HCT116 (cell line): ENCODE data around the gene DAZAP1. TPM values are rescaled to one million over a fixed set of nuclear protein-coding genes. Genes with fewer than 3 reads are reported as not detected.

Experiments used
- ATAC-seq: fragments of 200-7000 bp; cut with Tn5 transposase; 2 replicates; pipeline ENCODE4 v1.9.1; 2020; ENCODE audit warnings: mild to moderate bottlenecking, moderate library complexity
- BruUV-seq: library from RNA; stranded (reverse); fragments of 400-500 nt; replicated peaks from 2 replicates; lab custom pipeline; 2021; lab: Mats Ljungman, UMichigan
- CTCF ChIA-PET: fragments of 300-600 bp; sonication (Branson Sonifier 250); formaldehyde crosslinking; loops from one replicate; lab custom pipeline; 2021; ENCODE audit warnings: antibody characterized with exemption; lab: Charles Lee
- POLR2A ChIA-PET: fragments of 300-600, 350-600 bp; sonication (Branson Sonifier 250); formaldehyde crosslinking; loops from one replicate; lab custom pipeline; 2021; ENCODE audit warnings: antibody characterized with exemption; lab: Charles Lee
- RAD21 ChIA-PET, 2 experiments: fragments of 300-600 bp; sonication (Branson Sonifier 250); formaldehyde crosslinking; loops; one replicate each; lab custom pipeline; 2023; ENCODE audit warnings: low total read pairs in 2 of 2; ENCODE audit not compliant: uncharacterized antibody in 2 of 2, unreplicated experiment in 2 of 2, low non-redundant PET in 1 of 2; lab: Charles Lee
- DNase-seq: peaks from one replicate; pipeline ENCODE4 v3.0.0-alpha.2; 2010; ENCODE audit warnings: low read depth, low spot score
- H2AFZ ChIP-seq: fragments of 200-600 bp; shearing (Covaris generic), sonication (generic); 2 replicates; pipeline ENCODE4 v1.6.1; 2017; ENCODE audit warnings: low read depth, mixed run types, mixed read lengths, antibody characterized with exemption, low read length; ENCODE audit not compliant: poor library complexity, severe bottlenecking
- H3K27ac ChIP-seq: 2 replicates; pipeline ENCODE4 v1.5.1; 2012; ENCODE audit warnings: low read depth, low read length
- H3K27me3 ChIP-seq: fragments of 200-600 bp; sonication (generic); 2 replicates; pipeline ENCODE4 v1.6.1; 2016; ENCODE audit warnings: mixed run types, low read length, mixed read lengths; ENCODE audit not compliant: insufficient read depth
- H3K36me3 ChIP-seq, 2 experiments: fragments of 200-500 bp in 1 of 2; fragments of 200-600 bp in 1 of 2; sonication (Bioruptor generic) in 1 of 2; sonication (generic) in 1 of 2; 2 replicates each; pipeline versions ENCODE4 v1.5.1 to v1.6.1; 2014 to 2016; ENCODE audit warnings: low read length in 2 of 2, inconsistent platforms in 1 of 2, mixed read lengths in 1 of 2, mixed run types in 1 of 2; ENCODE audit not compliant: insufficient read depth in 2 of 2, control insufficient read depth in 1 of 2
- H3K4me1 ChIP-seq, 2 experiments: fragments of 200-600 bp in 1 of 2; sonication (generic) in 1 of 2; 2 replicates each; pipeline versions ENCODE4 v1.5.1 to v1.6.1; 2012 to 2017; ENCODE audit warnings: low read length in 2 of 2, inconsistent platforms in 1 of 2, mild to moderate bottlenecking in 1 of 2, mixed read lengths in 1 of 2, mixed run types in 1 of 2, moderate library complexity in 1 of 2; ENCODE audit not compliant: insufficient read depth in 2 of 2, control insufficient read depth in 1 of 2
- H3K4me2 ChIP-seq: fragments of 200-600 bp; sonication (generic); 2 replicates; pipeline ENCODE4 v1.6.1; 2017; ENCODE audit warnings: mixed run types, low read length, mixed read lengths
- H3K4me3 ChIP-seq, 2 experiments: fragments of 200-600 bp in 1 of 2; sonication (generic) in 1 of 2; replicated peaks in 1 of 2; 2 replicates each; pipeline ENCODE4 v1.5.1; 2011 to 2016; ENCODE audit warnings: low read length in 2 of 2, control low read depth in 1 of 2, low read depth in 1 of 2, mild to moderate bottlenecking in 1 of 2, mixed read lengths in 1 of 2, mixed run types in 1 of 2
- H3K79me2 ChIP-seq: fragments of 200-600 bp; sonication (generic); 2 replicates; pipeline ENCODE4 v1.6.1; 2017; ENCODE audit warnings: mild to moderate bottlenecking, mixed run types, low read length, moderate library complexity, mixed read lengths; ENCODE audit not compliant: insufficient read depth
- H3K9ac ChIP-seq: fragments of 200-600 bp; sonication (generic); 2 replicates; pipeline ENCODE4 v1.6.1; 2016; ENCODE audit warnings: low read length, mixed read lengths
- H3K9me2 ChIP-seq: fragments of 200-600 bp; sonication (generic), shearing (Covaris generic); 2 replicates; pipeline ENCODE4 v1.6.1; 2017; ENCODE audit warnings: mixed run types, mild to moderate bottlenecking, moderate library complexity; ENCODE audit not compliant: insufficient read depth
- H3K9me3 ChIP-seq, 2 experiments: fragments of 200-500 bp in 1 of 2; fragments of 200-600 bp in 1 of 2; sonication (Bioruptor generic) in 1 of 2; sonication (generic) in 1 of 2; 2 replicates each; pipeline ENCODE4 v1.6.1; 2014 to 2017; ENCODE audit warnings: low read length in 2 of 2, mixed read lengths in 2 of 2, inconsistent platforms in 1 of 2, low read depth in 1 of 2, mild to moderate bottlenecking in 1 of 2, mixed run types in 1 of 2, moderate library complexity in 1 of 2; ENCODE audit not compliant: control insufficient read depth in 1 of 2, insufficient read depth in 1 of 2
- H4K20me1 ChIP-seq: fragments of 200-600 bp; sonication (generic), shearing (Covaris generic); 2 replicates; pipeline ENCODE4 v1.6.1; 2017; ENCODE audit warnings: mixed run types, mild to moderate bottlenecking, moderate library complexity; ENCODE audit not compliant: insufficient read depth
- FOSL1 ChIP-seq: IDR thresholded peaks from 2 replicates; pipeline ENCODE4 v1.6.1; 2012; ENCODE audit warnings: low read depth
- POLR2AphosphoS5 ChIP-seq: IDR thresholded peaks from 2 replicates; pipeline ENCODE4 v1.6.1; 2011; ENCODE audit warnings: mild to moderate bottlenecking, low read depth, low read length, moderate library complexity
- RAD21 ChIP-seq: IDR thresholded peaks from 2 replicates; pipeline ENCODE4 v1.6.1; 2012; ENCODE audit warnings: low read depth, mild to moderate bottlenecking
- intact Hi-C: fragments of 100-400 bp; cut with micrococcal nuclease; formaldehyde crosslinking; loops from 2 replicates; pipeline ENCODE4 v1.10.0; 2022
- total RNA-seq: library from RNA; stranded (reverse); gene quantifications from one replicate; pipeline ENCODE4 v1.2.1, GENCODE V29; 2021; ENCODE audit not compliant: unreplicated experiment

The DAZAP1 gene
- total RNA-seq, 1 experiment from 2014 or later, result 191 TPM

DNA sequence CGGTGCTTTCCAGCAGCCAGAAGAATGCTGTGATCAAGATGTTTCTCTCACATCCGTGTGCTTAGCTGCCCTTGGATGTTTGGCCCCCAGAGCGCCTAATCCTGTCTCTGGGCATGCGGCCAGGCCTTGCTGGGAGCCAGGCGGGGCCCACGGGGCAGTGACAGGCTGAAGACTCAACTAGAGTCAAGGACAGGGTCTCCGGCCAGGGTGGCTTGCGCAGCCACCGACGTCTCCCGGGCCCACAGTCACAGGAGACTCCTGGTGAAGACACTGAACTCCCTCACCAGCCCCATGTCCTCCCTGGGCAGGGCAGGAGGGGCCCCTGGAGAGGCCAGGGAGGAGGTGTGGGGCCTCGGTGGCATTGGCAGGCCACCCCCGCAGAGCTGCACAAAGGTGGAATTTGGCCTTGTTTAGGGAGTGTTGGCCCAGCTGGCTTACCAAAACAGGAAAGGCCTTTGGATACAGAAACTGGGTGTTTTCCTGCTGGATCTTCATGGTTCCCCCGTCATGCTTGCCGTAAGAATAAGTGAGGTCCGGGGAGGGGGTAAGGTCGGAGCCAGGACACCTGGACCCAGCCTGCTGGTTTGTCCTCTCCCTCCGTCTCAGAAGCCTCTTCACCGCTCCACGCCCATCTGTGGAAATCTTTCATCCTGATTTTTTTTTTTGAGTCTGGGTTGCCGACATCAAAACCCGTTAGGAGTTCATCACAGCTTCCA is 33.7 kb upstream of the DAZAP1 start:
- ATAC-seq (no peak), DNase-seq (no peak)
- H4K20me1 ChIP-seq, result no peaks in the 10 kb centered on the region
- CTCF ChIA-PET, result interaction anchor here (1.1 to 2.0 kb wide), 2 partner anchors 57 to 129 kb away, joined by 3 to 7 read pairs; no protein-coding TSS in a partner anchor
- no peaks in the 10 kb centered on the region for H3K27me3 ChIP-seq
- POLR2A ChIA-PET, result no interaction called here
- BruUV-seq, result no TSS peak
- intact Hi-C loops, result no loop called here
- H3K4me1 ChIP-seq, result no peaks in the 10 kb centered on the region
- H3K9me3 ChIP-seq, result no peaks in the 10 kb centered on the region
- H3K27ac ChIP-seq, result no peak overlapping the region; the same call in 1 of the 2 replicates
- H3K9ac ChIP-seq, result no peak overlapping the region
- no peak overlapping the region for H2AFZ ChIP-seq
- peaks cover 16 to 31% of the 10 kb centered on the region in 2 experiments for H3K36me3 ChIP-seq
- RAD21 ChIA-PET, result no interaction called here
- H3K4me3 ChIP-seq, result no peak overlapping the region
- TF ChIP-seq RAD21 (no peak), POLR2AphosphoS5 (no peak)
- no peaks in the 10 kb centered on the region for H3K79me2 ChIP-seq
- no peak overlapping the region for H3K4me2 ChIP-seq
- no peaks in the 10 kb centered on the region for H3K9me2 ChIP-seq

DNA sequence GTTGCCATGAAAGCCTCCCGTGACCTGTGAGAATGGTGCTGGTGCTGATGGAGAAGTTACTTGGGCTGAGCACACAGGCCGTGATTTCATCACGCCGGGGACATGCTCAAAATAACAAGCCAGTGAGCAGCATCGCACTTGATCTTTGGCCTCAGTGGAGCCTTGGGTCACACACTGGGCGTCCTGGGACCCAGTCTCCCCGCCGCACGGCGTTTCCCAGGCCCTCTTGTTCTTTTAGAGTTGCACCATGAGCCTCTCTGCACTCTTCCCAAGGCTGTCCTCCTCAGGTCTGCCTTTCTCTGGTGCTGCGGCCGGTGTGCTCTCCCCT is 33.2 kb upstream of the DAZAP1 start:
- POLR2A ChIA-PET, result no interaction called here
- H4K20me1 ChIP-seq, result no peaks in the 10 kb centered on the region
- RAD21 ChIA-PET, result no interaction called here
- no peaks in the 10 kb centered on the region for H3K9me2 ChIP-seq
- CTCF ChIA-PET, result no interaction called here
- H3K79me2 ChIP-seq, result no peaks in the 10 kb centered on the region
- no peak overlapping the region for H3K4me2 ChIP-seq
- H3K4me1 ChIP-seq, result no peaks in the 10 kb centered on the region
- no peak for DNase-seq
- no peak overlapping the region for H2AFZ ChIP-seq
- no peak overlapping the region for H3K4me3 ChIP-seq
- no peaks in the 10 kb centered on the region for H3K9me3 ChIP-seq
- H3K27me3 ChIP-seq, result no peaks in the 10 kb centered on the region
- no peak for ATAC-seq
- no peak overlapping the region for H3K27ac ChIP-seq
- BruUV-seq, result no TSS peak
- TF ChIP-seq FOSL1, result no peak
- H3K36me3 ChIP-seq, result peaks cover 16 to 31% of the 10 kb centered on the region in 2 experiments
- intact Hi-C loops, result no loop called here
- no peak overlapping the region for H3K9ac ChIP-seq
